ENCODE measurements around the gene FAM193B.
"Not testable (repeated sequence)": the region's sequence is repeated elsewhere in the genome, so short reads cannot be mapped to it uniquely, and the experiment has no call there.

FAM193B gene

GRCh38 chr5:177576169-177576568 lies 21.8 kb upstream of the FAM193B start:
- no peak for DNase-seq

DNA sequence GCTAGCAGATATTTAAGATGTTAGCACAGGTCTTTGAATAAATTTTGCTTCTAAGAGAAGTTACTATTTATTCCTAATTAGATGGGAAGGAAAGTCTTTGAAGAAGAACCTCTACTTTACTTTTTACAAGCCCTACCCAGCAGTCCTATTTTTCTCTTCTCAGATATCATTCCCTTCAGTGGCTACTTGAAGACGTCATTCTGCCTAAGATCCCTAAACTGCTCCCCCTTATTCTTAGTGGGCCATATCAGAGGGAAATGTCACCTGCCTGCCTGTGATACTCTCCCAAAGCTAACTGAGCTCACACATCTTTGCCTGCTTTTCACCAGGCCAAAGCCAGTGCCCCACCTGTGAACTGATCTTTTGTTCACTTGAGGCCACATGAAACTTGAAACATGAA lies 21.1 kb upstream of the FAM193B start:
- DNase-seq, result no peak

GRCh38 chr5:177569894-177570293 lies 15.5 kb upstream of the FAM193B start:
- no peak for DNase-seq

- DNase-seq, result no peak
Measured at GRCh38 chr5:177568326-177568725, 14.0 kb upstream of the FAM193B start.

GRCh38 chr5:177565046-177565445 lies 10.7 kb upstream of the FAM193B start:
- DNase-seq, result no peak

GRCh38 chr5:177559446-177559941 lies 5.1 kb upstream of the FAM193B start:
- DNase-seq, result not testable (repeated sequence)

DNA sequence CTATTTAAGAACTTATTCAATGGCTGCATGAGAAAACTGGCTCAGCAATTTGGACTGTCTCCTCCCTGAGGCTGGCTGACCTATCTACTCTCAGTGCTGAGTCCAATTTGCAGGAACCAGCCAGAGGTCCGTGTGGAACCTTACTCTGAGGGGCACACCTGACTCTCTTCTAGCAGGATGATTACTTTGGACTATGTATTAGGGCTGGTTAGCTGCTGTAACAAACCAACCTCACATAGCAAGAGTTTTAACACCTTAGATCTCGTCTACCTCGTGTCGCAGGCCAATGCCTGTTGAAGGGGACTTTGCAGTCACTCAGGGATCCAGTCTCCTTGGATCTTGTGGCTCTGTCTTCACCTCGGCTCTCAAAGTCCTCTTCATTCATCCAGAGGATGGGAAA lies 3.4 kb upstream of the FAM193B start:
- DNase-seq, result no peak

- DNase-seq, result no peak
Measured at GRCh38 chr5:177557041-177557647, 2.8 kb upstream of the FAM193B start.

- no peak for DNase-seq
Measured at GRCh38 chr5:177555665-177556064, 1.3 kb upstream of the FAM193B start.

DNA sequence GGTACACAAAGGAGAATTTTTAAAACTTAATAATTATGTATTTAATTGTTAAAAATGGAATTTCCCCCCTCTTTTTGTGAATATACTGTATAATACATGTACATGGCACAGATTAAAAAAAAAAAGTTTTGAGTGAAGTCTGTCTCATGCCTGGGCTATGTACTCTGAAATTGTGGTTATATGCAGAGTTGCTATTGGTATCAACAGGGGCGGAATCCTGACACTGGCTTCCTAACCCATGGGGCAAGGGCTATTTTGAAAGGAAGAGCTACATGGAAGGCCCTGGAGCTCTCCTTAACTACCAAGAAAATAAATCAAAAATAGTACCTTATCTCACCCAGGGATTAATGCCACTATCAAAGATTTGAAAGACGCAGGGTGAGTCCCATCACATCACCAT lies 865 bp upstream of the FAM193B start:
- DNase-seq, result no peak

GRCh38 chr5:177553671-177554429 lies 513 bp downstream of the FAM193B start:
- DNase-seq, result no peak

DNA sequence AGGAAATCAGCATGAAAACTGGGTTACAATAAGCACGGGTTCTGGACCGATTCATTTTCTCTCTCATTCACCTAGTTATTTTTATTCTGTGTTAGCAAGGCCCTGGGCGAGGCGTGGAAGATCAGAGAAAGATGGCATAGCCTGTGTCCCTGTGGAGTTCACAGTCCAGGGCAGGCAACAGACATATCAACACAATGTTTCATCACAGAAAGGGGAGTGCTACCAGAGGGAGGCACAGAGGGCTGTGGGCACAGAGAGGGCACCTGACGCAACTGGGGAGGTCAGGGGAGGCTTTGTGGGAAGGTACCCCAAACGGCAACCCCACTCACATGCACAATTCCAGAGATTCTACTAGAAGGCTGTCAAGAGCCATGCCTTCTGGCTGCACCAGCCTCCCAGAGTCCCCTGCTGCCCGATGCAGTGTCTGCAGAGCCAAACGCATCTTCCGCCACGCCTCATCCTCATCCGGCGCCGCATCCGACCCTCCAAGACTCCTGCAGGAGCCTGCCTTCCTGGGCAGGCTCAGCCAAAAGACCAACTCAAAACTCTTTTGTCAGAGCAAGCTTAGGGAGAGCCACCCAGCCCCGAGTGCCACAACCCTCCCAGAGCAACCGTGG lies 1.4 kb downstream of the FAM193B start:
- DNase-seq, result no peak

GRCh38 chr5:177550122-177550521 lies 4.2 kb downstream of the FAM193B start:
- DNase-seq, result no peak

DNA sequence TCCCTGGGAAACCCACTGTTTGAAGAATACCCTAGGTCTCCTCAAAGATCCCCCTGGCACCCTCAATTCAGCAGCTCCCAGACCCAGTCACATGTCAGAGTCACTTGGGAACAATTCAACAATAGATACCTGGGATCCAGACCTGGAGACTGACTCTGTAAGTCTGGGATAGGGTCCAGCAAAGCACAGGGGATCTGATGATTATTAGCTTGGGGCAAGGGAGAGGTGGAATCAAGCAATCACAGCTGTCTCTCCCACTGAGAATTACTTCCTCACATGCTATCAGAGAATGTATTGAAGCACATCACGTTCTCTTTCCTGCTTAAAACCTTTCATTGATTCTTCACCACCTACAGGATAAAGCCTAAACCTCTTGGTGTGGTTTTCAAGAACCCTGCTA lies 5.9 kb downstream of the FAM193B start:
- DNase-seq, result no peak

DNA sequence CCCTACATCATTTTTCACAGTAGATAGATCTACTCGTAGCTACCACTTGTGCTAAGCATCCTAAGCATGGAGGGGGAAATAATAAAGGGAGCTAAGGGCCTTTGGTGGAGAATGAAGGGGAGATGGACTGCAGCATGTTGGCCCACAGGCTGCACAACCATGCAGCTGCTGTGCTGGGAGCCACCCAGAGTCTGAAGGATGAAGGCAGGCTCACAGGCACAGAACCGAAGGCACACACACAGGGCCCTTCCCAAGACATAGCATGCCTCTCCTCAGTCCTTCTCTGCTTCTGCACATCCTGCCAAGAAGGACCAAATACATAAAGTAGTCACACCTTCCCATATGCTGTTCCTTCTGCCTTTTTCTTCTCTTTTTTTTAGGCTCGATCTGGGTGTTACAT lies 6.6 kb downstream of the FAM193B start:
- no peak for DNase-seq

DNA sequence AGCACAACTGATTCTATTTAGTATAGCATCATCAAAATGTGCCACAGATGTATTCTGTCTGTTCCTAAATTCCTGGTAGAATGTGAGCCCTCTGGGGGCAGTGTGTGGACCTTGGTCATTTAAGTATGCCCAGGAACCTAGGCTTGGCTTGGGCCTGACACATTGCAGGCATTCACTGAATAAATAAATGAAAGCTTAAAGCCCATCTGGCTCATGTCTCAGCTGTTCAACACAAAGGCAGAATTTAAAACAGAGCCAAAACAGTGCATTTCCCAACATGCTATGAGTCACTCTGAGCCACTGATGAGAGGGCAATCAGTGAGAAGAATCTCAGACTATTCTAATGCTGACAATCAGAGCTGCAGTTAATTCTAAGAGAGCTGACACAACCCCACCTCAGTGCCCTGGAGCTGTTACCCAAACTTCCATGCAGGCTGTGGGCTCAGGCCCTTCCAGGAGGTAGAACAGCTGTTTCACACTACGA lies 8.1 kb downstream of the FAM193B start:
- peak; percentile 98 for DNase-seq

- peak; percentile 91 for DNase-seq
Measured at GRCh38 chr5:177545487-177546257, 8.7 kb downstream of the FAM193B start.

GRCh38 chr5:177542816-177543465 lies 11.4 kb downstream of the FAM193B start:
- no peak for DNase-seq

GRCh38 chr5:177540438-177540837 lies 13.9 kb downstream of the FAM193B start:
- DNase-seq, result no peak

DNA sequence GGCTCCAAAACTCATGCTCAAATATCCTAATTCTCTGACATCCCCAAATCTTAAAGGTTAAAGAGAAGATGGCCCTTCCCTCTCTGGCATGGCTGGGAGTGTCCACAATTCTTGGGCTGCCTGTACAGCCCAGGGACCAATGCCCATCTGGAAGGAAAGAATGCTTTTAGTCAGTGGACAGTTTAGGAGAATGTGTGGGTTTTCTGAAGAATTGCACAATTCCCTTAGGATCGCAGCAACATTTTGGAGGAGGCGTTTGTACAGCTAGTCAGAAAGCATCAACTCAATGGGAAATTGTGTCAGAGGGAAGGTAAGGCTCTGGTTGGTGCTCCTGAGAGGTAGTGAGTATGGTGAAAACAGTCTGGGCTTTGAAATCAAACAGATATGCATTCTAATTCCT lies 15.0 kb downstream of the FAM193B start:
- DNase-seq, result peak; percentile 67

- DNase-seq, result no peak
Measured at GRCh38 chr5:177538876-177539275, 15.5 kb downstream of the FAM193B start.

Data from fibroblast of skin of abdomen (primary cell).